HL-60/S4 treated with retinoic acid at 250 ng/mL for 4 days and 3 days (cell line): ENCODE results near the gene VAMP1.
"Not testable (repeated sequence)": the region's sequence is repeated elsewhere in the genome, so short reads cannot be mapped to it uniquely, and the experiment has no call there.

Experiments used
- in situ Hi-C: fragments of 300-500 bp; cut with MboI; formaldehyde crosslinking; loops from 2 replicates; pipeline ENCODE4 v1.7.0; 2022; ENCODE audit warnings: low sequenced_read_pairs

VAMP1 gene

GRCh38 chr12:6469609-6470374 lies 685 bp downstream of the VAMP1 start:
- in situ Hi-C loops: no loop called here

GRCh38 chr12:6469092-6469491 lies 1.4 kb downstream of the VAMP1 start:
- in situ Hi-C loops: no loop called here

- in situ Hi-C loops: no loop called here
These were observed 2.2 kb downstream of the VAMP1 start for GRCh38 chr12:6468283-6468575.

GRCh38 chr12:6467571-6468282 lies 2.8 kb downstream of the VAMP1 start:
- in situ Hi-C loops: not testable (repeated sequence)

GRCh38 chr12:6466751-6467150 lies 3.7 kb downstream of the VAMP1 start:
- in situ Hi-C loops: not testable (repeated sequence)

- in situ Hi-C loops: no loop called here
These were observed 4.3 kb downstream of the VAMP1 start for GRCh38 chr12:6466184-6466573.

- in situ Hi-C loops: no loop called here
These were observed 4.9 kb downstream of the VAMP1 start for GRCh38 chr12:6465467-6466183.

- in situ Hi-C loops: no loop called here
These were observed 5.9 kb downstream of the VAMP1 start for GRCh38 chr12:6464531-6464930.

- in situ Hi-C loops: no loop called here
These were observed 6.6 kb downstream of the VAMP1 start for GRCh38 chr12:6463858-6464257.

GRCh38 chr12:6463216-6463615 lies 7.3 kb downstream of the VAMP1 start:
- in situ Hi-C loops: no loop called here

GRCh38 chr12:6462234-6462995 lies 8.1 kb downstream of the VAMP1 start:
- in situ Hi-C loops: no loop called here

GRCh38 chr12:6461401-6462233 lies 8.9 kb downstream of the VAMP1 start:
- in situ Hi-C loops: no loop called here

- in situ Hi-C loops: no loop called here
These were observed 9.6 kb downstream of the VAMP1 start for GRCh38 chr12:6460751-6461371.

GRCh38 chr12:6459004-6459337 lies 11.5 kb downstream of the VAMP1 start:
- in situ Hi-C loops: no loop called here

- in situ Hi-C loops: no loop called here
These were observed 12.0 kb downstream of the VAMP1 start for GRCh38 chr12:6458281-6459003.

GRCh38 chr12:6457220-6457945 lies 13.1 kb downstream of the VAMP1 start:
- in situ Hi-C loops: no loop called here

- in situ Hi-C loops: no loop called here
These were observed 17.4 kb downstream of the VAMP1 start for GRCh38 chr12:6452944-6453630.

- in situ Hi-C loops: no loop called here
These were observed 18.1 kb downstream of the VAMP1 start for GRCh38 chr12:6452245-6452943.
